Esophagus squamous epithelium (tissue), 4 donors: ENCODE measurements around the gene CUL3.
"Not testable (repeated sequence)": the region's sequence is repeated elsewhere in the genome, so short reads cannot be mapped to it uniquely, and the experiment has no call there.

Experiments
- POLR2A ChIP-seq, 4 donors: fragments of 450-650 bp; IDR thresholded peaks; one replicate each; pipeline ENCODE4 v1.6.1; 2017; ENCODE audit warnings: antibody characterized with exemption in 4 of 4, mild to moderate bottlenecking in 4 of 4, moderate library complexity in 3 of 4
- TF ChIP-seq, protein P1 (sequence below), 6 experiments: fragments of 450-650 bp in 4 of 6; fragments of 200-600 bp in 2 of 6; sonication (generic) in 2 of 6; IDR thresholded peaks; one replicate each; pipeline ENCODE4 v1.5.1; 2016 to 2019; ENCODE audit warnings: antibody characterized with exemption in 6 of 6, mild to moderate bottlenecking in 4 of 6, moderate library complexity in 4 of 6

- TF ChIP-seq, protein P1, sequence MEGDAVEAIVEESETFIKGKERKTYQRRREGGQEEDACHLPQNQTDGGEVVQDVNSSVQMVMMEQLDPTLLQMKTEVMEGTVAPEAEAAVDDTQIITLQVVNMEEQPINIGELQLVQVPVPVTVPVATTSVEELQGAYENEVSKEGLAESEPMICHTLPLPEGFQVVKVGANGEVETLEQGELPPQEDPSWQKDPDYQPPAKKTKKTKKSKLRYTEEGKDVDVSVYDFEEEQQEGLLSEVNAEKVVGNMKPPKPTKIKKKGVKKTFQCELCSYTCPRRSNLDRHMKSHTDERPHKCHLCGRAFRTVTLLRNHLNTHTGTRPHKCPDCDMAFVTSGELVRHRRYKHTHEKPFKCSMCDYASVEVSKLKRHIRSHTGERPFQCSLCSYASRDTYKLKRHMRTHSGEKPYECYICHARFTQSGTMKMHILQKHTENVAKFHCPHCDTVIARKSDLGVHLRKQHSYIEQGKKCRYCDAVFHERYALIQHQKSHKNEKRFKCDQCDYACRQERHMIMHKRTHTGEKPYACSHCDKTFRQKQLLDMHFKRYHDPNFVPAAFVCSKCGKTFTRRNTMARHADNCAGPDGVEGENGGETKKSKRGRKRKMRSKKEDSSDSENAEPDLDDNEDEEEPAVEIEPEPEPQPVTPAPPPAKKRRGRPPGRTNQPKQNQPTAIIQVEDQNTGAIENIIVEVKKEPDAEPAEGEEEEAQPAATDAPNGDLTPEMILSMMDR (IDR thresholded peaks at IDR 0.05) = not testable (repeated sequence)
- not testable (repeated sequence) for TF ChIP-seq POLR2A (IDR thresholded peaks at IDR 0.05)
These were observed 2.1 kb downstream of the CUL3 start for GRCh38 chr2:224583033-224583432.
